NCI-H2171 treated with DMSO at 0.1 percent for 48 hours (cell line): Measurements from ENCODE around the gene PLXNA4.

Experiments
- DNase-seq: peaks from one replicate; lab custom pipeline; 2025; lab: John Stamatoyannopoulos, UW

The PLXNA4 gene

DNA sequence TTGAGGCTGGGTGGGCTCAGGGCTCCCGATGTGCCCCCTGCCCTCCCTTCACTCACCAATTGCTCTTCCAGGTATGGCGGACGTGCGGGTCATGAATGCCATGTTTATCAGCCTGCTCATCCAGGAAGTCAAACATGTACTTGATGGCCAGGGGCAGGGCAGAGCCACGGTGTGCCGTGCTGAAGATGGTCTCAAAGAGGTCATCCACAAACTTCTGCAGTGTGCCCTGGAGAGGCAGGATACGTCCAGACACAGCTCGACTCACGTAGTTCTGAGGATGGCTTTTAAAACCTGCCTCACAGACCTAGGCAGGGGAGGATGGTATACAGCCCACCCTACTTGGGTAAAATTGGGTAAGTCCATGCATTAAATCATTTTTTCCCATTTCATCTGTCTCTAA, 431.2 kb downstream of the PLXNA4 start:
- DNase-seq, result no peak

DNA sequence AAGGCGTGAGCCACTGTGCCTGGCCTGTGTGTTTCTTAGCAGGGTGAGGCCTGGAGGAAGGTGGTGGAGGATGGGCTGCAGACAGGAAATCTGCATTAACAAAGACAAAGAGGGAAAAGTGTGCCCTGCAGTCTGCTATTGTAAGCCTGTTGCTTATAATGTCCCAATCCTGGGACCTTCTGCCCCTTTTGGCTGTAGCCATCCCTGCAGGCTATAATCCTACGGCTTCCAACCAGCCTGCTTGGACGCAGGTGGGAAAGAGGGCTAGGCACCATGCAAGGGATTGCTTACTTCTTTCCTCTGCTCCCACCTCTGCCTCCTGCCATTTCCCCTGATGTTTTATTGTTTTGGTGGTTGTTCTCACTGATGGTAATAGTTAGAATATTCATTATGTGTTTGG, 434.3 kb downstream of the PLXNA4 start:
- DNase-seq, result no peak

DNA sequence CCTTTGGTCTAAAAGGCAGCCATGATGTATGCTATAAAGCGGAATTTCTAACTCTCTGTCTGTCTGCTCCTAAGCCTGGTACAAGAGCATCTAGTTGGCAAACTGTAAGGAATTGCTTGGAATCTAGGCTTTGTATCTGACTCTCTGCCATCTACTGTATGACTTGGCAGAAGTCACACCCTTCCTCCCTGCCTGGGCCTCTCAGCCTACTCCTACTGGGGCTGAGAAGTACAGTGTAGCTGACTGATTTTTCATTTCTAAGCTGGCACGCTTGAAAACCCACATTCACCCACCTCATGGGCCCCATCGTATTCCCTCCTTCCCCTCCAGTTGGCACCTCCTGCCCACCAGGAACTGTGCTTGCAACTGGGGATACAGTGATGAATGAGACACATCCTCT, 435.2 kb downstream of the PLXNA4 start:
- DNase-seq, result no peak

DNA sequence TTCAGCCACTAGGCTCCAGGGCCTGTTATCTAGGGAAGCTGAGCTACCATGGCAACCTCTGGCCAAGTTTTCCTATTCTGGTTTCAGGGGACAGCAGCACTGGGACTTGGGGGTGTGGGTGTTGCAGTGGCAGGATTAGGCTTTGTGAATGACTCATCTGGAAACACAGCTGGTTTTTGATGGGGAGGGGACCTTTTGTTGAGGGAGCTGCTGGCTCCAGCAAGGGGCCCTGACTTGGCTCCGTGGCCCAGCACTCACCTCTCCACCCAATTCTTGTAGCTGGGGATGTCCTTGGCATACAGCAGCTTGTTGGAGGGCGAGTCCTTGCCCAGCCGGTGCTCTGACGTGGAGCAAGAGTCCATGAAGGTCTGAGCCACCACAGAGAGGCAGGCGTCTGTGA, 435.9 kb downstream of the PLXNA4 start:
- no peak for DNase-seq

DNA sequence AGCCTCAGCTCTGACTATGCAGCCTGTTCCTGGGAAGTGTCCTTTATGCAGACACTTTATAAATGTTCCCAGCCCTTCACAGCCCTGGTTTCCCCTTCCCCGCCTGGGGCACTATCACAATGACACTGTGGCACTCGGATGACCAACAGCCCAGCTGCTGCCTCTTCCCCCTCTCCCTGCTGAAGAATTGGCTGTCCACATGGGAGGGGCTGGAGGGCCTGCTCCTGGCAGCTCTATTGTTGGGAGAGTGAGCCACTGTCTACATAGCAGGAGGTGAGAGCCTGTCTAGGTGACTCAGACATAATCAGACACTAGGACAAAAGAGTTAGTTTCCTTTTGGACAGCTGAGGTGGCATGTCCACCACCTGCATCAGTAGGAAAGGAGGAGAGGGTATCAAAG, 437.5 kb downstream of the PLXNA4 start:
- no peak for DNase-seq

DNA sequence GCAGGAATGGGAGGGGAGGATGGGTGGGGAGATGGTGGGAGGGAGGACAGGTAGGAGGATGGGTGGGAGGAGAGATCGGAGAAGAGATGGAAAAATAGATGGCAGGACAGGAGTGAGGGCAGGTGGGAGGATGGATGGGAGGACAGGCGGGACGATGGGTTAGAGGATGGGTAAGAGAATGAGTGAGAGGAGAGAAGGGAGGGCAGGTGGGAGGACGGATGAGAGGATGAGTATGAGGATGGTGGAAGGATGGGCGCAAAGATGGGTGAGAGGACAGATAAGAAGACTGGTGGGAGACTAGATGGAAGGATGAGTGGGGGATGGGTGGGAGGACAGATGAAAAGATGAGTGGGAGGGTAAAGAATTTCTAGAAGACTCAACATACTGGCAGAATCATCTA, 438.6 kb downstream of the PLXNA4 start:
- no peak for DNase-seq

DNA sequence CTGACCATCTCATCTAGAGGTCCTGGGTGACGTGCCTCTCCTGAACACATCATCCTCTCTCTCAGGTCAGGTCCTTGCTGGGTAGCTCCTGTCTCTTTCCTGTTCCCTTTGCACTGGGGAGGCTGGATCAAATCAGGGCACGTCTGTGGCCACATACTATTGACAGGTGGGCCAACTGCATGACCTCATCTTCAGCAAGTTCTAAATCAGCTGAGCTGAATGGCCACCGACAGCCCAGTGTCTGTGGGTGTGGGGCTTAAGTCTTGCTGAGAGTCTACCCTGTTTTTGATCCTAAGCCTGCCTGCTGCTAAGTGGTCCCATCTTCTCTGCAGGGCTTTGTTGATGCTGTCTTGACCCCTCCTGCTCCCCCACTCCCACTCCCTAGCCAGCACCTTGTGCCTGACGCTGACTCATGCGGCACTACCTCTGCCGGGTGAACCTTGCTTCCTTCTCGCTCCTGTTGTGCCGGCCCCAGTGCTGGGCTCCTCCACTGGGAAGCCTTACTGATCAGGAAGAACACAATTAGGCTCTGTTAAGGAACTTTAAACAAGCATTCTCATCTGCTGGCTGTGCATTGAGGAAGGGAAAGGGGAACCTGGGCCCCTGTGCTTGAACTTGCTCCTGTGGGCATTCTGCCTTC, 440.4 kb downstream of the PLXNA4 start:
- DNase-seq, result no peak

DNA sequence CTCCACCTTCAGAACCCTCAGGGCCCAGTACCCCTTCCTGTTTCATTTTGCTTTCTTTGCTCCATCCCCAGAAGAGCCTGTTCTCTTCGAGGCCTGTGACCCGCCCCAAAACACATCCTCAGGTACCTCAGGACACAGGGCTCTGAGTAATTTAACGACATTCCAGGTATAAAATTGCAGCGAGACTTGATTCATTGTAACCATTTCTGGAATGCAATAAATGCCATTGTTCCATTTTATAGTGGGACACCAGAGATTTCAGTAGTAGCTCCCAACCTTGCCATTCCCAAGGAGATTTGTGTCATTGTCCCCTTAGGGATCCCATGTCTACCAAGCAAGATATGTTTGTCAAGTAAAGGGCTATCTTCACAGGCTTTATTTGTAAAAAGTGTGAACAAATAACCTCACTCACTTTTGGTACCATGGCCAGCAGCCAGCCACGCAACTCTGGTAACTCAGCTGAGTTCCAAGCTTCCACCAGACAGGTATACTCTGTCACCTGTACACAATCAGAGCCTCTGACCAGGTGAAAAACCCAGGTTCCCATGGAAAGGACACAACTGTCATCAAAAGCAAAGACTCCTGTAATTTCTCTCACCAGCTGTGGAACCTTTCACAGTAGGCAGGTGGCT, 441.3 kb downstream of the PLXNA4 start:
- DNase-seq, result no peak

DNA sequence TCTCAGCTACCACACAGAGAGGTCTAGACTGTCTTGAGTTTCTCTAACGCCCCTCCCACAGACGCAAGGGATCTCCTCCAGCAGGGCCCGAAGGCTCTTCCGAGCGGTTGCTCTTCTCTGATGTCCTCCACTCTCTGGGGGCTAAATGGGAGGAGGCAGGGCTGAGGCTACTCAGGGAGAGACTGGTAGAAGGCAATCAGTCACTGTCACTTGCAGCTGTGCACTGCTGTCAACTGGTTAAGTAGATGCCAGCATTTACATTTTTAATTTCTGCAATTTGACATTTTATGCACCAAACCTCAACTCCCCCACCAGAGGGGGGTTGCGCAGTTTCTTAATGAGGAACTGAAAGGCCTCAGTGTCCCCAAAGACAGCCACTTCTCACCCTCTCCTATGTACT, 442.8 kb downstream of the PLXNA4 start:
- no peak for DNase-seq

DNA sequence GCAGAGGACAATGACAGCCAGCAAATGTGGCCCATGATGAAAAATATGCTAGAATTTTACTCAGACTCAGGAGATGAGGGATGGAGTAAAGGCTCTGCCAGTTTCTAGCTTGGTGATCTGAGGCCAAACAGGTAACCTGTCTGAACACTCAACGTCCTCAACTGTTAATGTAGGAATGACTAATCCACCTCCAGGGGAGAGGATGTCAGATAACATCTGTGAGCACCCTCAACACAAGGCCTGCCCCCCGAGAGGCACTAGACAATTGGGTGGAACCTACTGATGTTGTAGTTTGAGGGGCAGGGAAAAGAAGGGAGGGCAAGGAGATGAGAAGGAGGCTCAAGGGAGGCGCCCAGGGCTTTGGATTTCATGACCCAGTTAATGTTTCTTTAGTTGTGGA, 445.1 kb downstream of the PLXNA4 start:
- no peak for DNase-seq

DNA sequence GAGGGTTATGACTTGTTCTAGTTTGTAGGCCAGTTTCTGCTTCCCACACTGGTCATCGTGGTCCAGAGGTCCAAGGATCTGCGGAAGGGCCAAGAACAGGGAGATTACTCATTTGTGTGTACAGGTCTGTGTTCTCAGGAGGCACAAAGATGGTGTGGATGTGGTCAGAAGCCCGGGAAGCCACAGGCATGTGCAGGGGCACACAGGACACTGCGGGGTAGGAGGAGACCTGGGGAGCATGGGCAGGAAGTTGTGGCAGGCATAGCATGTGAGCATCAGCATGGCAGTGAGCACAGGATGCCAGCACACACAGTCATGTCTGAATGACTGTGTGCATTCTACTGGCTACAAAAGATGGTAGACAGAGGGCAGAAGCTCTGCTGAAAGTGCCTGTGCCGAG, 445.8 kb downstream of the PLXNA4 start:
- DNase-seq, result no peak

DNA sequence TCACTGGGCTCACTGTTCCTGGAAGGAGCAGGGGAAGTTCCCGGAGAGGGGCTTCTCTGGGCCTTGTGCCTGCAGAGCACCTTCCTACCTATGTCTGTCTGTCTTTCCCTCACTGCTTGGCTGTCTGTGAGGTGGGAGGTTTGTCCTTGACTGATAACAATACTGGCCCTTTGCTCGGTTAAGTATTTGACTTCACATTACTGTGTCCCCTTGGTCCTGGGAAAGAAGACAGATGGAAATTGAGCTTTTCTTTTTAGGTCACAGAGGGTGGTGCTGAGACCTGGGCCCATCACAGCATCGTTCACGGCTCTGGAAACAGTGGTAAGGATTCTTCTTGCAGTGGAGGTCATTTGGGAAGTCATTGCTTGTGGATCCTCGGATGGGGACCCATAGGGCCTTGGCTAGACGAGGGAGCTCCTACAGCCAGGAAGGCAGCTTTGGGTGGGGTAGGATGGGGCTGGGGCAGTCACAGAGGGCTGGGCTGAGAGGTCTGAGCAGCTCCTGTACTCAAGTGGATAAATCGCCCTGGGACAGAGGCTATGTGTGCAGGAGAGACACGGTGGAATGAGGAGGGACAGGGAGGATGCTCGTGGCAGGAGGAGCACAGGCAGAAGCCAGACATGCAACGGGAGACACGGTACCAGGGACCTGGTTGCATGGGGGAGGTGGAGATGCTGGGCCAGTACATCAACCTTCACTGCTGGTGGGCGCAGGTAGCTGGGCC, 450.2 kb downstream of the PLXNA4 start:
- no peak for DNase-seq

DNA sequence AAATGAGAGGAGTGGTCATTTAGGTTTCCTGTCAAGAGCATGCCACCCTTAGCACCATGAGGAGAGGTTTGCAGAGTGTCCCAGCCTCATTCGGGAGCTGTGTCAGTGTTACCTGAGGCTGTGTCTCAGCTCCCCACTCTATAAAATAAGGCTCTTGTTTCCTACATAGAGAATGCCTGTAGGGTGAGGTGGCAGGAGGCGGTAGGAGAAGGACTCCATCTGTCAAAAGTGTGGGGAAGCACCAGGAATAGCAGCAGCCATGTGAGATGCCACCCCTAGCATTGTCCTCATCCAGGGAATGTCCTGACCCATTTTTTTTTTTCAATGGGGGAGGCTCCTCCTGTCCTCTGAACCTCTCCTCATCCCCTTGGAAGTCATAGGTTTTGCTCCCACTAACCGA, 451.2 kb downstream of the PLXNA4 start:
- no peak for DNase-seq

DNA sequence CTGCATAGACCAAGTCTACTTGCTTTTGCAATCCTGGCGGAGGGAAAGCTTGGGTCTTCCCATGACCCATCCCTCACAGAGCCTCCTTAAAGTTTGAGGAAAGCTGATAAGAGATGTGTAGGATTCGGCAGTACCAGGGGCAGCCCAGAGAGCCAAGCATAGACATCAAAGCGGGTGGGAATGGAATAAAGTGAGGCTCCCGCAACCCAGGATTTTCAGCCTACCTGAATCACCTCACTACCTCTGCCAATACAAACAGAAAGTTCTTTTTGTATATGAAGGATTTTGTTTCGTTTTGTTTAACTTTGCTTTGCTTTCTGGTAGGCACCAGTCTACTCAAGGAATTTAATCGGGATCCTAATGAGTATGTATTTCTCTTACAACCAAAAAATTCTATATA, 451.7 kb downstream of the PLXNA4 start:
- no peak for DNase-seq

DNA sequence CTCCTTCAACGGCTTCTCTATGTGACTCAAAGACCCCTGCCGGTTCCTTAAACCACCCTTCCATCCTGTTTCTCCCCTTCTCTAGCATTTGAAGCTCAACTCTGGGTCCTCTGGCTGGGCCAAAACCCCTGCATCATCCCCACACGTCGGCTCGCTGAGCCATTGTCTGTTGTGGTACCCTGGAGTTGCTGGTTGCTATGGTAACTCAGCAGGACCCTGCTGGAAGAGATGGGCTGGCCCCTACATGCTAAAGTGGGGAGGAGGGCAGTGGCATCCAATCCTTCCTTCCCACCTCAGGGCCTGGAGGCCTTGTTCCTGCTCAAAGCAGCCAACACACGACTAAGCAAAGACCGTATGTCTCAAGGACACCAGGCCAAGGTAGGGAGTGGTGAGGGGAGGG, 452.5 kb downstream of the PLXNA4 start:
- no peak for DNase-seq

DNA sequence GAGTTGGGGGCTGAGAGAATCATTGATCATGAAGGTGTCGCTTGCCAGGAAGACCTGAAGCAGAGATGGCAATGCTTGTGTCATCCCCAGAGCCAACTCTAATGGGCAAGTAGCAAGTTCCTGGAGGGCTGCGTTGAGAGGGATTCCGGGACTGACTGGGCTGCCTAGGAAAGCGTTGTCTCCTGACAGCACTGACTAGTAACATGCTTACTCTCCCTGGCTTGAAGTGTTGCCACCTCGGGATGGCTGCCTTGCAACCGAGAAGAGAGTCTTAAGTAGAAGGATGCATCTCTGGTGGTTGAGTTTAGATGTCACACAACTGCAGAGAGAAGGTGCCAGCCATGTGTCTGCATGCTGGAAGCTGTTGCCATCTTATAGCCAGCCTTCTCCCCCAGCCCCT, 453.4 kb downstream of the PLXNA4 start:
- no peak for DNase-seq

DNA sequence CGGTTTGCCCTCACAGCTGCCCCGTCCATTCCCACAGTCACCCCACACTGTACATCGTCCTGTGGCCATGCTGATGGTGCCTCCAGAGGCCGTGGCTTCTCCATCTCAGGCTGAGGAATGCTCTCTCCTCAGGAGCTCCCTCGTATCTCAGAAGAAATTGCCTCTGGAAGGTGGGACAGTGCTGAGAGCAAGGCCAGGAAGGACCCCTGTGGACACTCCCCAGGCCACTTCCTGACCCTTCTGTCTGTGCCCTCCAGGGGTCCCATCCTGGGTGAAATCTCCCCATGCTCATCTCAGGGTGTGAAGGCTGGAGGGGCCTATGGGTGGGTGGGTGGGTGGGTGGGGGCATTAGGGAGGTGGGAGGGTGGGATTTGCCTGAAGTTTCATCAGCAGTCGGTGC, 454.3 kb downstream of the PLXNA4 start:
- DNase-seq, result no peak

DNA sequence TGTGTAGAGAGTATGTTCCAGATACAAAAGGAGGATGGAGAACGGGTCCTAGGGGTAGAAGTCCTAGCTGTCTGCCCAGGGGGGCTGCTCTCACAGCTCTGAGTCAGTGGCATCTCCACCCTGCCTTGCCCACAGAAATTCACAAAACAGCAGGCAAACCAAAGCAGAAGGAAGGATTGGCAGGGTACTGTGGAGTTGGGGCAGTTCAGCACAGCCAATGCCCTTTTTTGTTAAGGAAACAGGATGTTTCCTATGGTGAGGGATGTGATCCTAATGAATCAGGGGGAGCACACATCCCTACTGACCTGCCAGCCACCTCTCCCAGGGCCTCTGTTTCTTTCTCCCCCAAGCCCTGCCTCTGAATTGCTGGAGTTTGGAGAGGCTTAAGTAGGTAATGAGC, 457.6 kb downstream of the PLXNA4 start:
- no peak for DNase-seq

DNA sequence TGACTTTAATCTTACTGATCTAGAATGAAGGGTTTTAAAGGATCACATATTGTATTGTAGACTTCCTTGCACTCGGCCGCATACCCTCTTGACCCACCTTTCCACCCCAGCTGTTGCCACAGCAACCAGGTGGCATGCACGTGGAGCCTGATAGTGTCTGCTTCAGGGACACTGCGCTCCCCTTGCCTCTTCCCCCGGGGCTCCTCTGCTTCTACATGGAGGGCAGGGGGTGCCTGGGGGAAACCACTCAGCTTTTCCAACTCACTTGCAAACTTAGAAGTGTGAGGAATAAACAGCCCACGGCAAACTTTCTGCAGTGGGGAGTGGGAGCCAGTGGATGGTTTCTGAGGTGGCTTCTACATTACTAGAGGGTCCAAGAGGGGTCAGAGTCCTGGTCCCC, 458.6 kb downstream of the PLXNA4 start:
- DNase-seq, result no peak

DNA sequence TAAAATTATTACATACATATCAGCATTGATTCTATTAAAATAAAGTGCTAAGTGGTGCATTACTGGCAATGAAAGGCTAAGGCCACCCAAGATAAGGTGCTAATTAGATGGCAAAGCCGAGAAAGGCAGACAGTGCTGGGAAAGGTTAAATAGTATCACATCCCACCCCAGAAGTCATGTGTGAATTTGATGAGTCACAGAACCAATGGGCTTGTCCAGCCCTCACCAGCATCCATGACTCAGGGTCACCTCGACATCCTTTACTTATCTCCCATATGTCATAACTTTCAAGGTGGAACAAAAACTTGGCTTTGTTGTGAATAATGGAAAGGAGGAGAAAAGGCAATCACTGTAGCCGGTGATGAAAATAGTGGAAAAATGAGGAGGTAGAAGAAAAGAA, 459.1 kb downstream of the PLXNA4 start:
- DNase-seq, result no peak

DNA sequence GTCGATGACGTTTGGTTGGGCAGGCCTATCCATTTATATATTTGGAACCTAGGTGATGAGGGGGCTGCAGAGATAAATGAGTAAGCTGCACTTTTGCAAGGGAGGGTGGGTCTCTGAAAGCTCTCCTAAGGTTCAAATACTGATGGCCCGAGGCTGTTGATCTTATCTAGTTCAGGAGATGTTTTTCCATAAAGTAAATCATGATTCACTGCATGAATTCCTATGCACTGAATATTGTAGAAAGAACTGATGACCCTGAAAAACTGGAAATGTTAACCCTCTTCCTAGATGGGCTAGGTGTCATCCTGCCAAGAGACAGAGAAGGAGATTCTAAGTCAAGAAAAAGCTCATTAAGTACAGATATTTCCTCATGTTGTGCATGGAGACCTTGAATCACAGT, 459.9 kb downstream of the PLXNA4 start:
- DNase-seq, result no peak

DNA sequence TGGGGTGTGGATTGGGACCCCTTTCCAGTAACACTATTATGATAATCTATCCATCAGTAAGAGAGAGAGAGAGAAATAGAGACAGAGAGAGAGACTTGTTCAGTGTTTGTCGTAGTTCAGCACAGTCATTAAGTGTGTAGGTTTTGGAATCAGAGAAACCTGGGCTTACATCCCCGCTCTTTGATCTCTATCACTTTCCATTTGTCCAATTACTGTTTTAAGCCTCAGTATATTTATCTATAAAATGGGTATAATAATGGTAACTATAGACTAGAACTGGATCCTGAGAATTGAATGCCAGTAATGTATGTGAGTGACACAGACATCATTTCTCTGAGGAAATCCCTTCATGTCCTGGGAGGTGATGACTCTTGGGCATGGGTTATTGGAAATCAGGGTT, 460.5 kb downstream of the PLXNA4 start:
- no peak for DNase-seq

DNA sequence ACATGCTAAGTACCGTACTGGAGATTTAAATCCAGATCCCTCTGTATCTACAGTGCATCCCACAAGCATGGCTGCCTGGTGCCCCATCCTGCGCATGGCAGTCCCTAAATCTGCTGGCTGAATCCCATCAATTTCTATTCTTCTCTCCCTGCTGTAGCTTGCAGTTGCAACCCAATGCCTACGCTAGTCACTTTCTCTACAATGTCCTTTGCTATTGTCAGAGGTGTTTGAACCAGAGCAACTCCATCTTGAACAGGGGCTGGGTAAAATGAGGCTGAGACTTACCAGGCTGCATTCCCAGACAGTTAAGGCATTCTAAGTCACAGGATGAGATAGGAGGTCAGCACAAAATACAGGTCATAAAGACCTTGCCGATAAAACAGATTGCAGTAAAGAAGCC, 461.2 kb downstream of the PLXNA4 start:
- DNase-seq, result no peak

DNA sequence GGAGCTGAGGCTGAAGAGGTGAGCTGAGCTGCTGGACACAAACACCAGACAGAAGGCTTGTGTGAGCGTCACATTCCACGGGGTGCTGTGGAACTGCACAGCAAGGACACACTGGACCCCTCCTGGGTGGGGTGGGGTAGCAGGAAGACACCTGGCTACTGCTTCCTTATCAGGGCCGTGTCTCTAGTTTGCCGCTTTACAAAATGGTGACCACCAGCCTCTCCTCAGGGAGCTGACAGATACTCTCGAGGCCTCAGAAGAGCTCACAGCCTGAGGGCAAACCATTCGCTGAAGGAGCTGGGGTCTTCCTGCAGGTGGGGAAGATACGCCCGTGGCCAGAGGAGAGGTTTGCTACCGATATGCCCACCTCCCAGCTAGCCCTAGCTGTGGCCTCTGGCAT, 461.9 kb downstream of the PLXNA4 start:
- no peak for DNase-seq
